HG03066 (cell line): ENCODE measurements around the gene FBLN2.
"Not testable (repeated sequence)": the region's sequence is repeated elsewhere in the genome, so short reads cannot be mapped to it uniquely, and the experiment has no call there.

Experiments
- ATAC-seq: cut with Tn5 transposase; IDR thresholded peaks from one replicate; pipeline ENCODE4 v1.9.1; 2021; ENCODE audit warnings: low read depth; ENCODE audit not compliant: unreplicated experiment

The FBLN2 gene

GRCh38 chr3:13544951-13545651, 3.8 kb upstream of the FBLN2 start:
- ATAC-seq, result no peak

GRCh38 chr3:13545952-13546454, 2.9 kb upstream of the FBLN2 start:
- ATAC-seq, result no peak

GRCh38 chr3:13546667-13547171, 2.2 kb upstream of the FBLN2 start:
- ATAC-seq, result no peak

- no peak for ATAC-seq
These were observed 1.1 kb upstream of the FBLN2 start for GRCh38 chr3:13547591-13548371.

DNA sequence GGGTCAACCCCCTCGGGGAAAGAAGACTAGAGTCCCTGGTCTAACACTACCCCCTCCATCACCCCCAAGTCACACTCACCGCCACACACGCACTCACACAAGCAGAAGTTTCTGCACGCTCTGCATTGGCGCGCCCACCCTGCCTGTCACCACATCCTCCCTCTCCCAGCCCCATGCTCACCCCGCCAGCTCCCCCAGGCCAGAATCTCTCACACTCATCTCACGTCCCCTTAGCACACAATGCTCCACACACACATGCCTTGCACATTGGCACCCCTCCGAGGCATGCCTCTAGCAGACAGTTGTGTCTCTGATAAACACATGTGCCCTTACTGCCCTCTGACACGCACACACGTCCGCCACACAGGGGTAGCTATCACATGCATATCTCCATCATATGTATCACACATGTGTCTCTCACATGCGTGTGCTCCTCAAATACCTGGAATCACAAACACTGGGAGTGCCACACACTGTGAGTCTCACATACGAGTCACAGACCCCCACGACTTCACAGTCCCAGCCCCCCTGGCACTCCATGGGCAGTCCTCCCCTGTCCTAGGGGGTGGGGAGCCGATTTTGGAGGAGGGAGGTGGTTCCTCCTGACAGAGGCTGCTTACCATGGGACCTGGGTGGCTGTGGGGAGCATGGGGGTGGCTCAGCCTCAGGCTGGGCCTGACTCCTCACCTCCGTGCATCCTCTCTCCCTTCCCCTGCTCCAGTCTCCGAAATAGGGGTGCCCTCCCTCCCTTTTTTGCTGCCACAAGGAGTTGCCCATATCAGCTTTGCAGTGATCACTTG, 898 bp downstream of the FBLN2 start:
- ATAC-seq, result no peak

- ATAC-seq, result no peak
These were observed 1.4 kb downstream of the FBLN2 start for GRCh38 chr3:13550423-13550690.

DNA sequence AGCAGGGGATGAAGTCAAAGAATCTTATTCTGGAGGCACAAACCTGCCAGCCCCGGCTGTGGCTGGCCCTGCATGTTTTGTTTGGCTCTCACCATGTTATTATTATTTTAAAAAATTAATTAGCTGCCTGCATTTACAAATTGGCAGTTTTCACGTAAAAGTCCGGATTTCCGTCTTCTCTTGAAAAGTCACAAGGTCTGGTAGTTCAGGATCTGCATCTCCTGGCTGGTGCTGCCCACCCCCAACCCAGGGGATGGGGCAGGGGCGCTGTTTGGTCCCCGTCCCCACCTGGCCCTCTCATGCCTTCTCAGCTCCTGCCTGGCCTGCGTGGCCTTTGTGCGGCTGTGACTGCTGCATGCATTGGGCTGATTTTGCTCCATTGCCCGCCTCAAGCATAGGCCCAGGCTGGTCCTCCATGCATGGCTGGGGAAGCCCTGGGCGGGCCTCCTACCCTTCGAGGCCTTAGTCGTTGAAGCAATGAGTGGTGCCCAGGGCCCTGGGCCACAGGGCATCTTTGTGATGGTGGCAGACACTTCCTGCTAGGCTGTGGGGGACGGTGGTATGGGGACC, 2.0 kb downstream of the FBLN2 start:
- ATAC-seq, result no peak

DNA sequence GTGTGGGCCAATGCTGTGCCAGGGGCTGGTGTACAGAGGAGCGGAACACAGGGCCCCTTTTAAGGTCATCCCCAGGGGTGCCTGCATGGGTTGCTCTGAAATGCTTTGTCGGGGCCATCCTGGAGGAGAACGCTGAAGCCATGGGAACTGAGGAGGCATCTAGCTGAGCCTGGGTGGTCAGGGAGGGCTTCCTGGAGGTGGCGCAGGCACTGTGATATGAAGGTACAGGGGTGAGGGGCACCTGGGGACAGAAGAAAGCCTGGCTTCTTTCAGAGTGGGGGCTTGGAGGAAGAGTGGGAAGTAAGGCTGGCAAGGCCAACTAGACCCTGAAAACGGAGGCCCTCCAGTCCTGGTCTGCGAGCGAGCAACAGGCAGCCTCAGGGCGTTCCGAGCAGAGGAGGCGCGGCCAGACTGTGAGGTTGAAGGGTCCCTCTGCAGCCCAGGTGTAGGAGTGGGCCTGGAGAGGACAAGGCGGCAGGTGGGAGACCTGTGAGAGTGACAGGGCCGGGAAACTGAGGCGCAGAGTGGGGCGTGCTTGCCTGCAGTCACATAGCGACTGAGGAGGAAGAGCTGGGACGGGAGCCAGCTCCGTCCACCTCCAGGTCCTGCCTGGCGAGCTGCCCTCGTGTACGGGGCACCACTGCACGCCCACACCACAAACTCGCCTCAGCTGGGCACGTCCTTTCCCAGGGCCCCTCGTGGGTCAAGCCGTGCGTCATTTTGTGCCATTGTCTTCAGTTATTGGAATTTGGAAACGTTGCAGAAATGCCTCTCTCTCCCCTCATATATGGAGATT, 4.1 kb downstream of the FBLN2 start:
- no peak for ATAC-seq

- ATAC-seq, result no peak
These were observed 4.8 kb downstream of the FBLN2 start for GRCh38 chr3:13553686-13554085.

GRCh38 chr3:13555753-13556152, 6.8 kb downstream of the FBLN2 start:
- ATAC-seq, result no peak

- ATAC-seq, result no peak
These were observed 7.3 kb downstream of the FBLN2 start for GRCh38 chr3:13556207-13556606.

DNA sequence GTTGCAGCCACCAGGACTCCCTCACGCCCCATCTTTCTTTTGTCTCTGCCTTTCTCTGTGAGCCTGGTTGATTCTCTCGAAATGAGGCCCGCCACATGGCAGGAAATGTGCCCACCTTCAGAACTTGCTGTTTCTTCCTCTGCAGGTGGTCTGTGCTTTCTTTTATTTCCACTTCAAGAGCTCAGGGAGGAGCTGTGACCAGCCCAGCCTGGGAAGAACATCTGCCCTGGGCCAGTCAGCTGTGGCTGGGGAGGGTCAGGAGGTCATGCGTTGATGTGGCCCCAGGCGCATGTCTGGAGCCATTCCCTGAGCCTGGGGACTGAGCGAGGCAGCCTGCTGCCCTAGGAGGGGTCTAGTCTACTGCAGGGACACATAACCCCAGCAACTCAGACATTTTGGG, 8.0 kb downstream of the FBLN2 start:
- ATAC-seq, result no peak

GRCh38 chr3:13557417-13557816, 8.5 kb downstream of the FBLN2 start:
- ATAC-seq, result no peak

DNA sequence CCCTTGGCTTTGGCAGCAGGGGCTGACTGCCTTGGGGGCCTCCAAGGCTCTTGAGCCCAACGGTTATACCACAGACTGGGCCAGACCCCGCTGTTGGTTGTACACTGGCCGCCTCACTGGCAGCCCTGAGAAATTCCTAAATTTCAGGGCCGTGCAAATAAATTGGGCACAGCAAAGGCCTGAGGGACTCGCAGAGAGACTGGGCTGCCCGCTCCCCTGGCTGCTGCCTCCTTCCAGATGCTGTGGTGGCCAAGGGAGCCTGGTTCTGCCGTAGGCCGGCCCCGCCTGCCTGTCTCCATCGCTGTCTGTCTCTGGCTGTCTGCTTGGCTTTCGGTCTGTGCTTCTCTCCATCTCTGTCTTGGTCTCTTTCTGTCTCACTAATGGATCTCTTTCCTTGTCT, 9.0 kb downstream of the FBLN2 start:
- no peak for ATAC-seq

DNA sequence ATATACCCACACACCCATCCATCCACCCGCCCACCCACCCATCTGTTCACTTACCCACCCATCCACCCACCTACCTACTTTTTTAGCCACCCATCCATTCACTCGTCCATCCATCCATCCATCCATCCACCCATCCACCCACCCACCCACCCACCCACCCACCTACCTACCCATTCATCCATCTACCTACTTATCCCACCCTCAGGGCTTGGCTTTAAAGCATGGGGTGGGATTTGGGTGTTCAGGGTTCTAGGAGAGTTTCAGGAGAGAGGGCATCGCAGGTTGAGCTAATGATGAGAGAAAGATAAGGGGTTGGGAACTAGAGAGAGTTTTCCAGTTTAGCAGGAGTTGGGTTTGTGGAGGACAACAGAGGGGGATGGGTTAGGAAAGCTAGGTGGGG, 9.7 kb downstream of the FBLN2 start:
- ATAC-seq, result no peak

- ATAC-seq, result no peak
These were observed 11.0 kb downstream of the FBLN2 start for GRCh38 chr3:13559764-13560525.

DNA sequence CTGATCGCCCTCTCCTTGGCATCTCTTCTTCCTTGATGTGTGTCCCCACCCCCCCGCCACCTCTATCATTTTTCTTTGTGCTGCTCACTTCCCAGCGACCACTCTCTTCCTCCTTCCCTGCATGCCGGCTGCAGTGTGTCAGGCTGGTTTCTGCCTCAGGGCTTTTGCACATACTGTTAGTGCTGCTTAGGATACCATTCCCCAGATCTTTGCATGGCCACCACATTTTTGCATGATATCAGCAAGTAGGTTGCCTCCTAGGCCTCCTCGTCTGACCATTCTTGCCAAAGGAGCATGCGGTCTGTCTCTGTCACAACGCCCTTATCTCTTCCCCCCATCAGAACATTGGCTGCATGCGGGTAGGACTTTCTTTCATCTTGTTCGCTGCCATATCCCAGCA, 12.5 kb downstream of the FBLN2 start:
- no peak for ATAC-seq

- no peak for ATAC-seq
These were observed 13.0 kb downstream of the FBLN2 start for GRCh38 chr3:13561967-13562366.

DNA sequence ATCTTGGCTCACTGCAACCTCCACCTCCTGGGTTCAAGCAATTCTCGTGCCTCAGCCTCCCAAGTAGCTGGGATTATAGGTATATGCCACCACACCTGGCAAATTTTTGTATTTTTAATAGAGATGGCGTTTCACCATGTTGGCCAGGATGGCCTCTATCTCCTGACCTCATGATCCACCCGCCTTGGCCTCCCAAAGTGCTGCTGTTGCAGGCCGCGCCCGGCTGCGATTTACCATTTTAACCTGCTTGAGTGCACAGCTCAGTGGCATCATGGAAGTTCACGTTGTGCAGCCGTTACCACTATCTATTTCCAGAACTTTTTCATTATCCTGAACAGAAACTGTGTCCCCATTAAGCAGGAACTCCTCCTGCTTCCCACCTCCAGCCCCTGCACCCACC, 13.5 kb downstream of the FBLN2 start:
- not testable (repeated sequence) for ATAC-seq
